GM23338 (cell line): Measurements from ENCODE around the gene BICDL1. TPM values are rescaled to one million over a fixed set of nuclear protein-coding genes. Genes with fewer than 3 reads are reported as not detected.

Experiments
- ATAC-seq: fragments of 200-7000 bp; cut with Tn5 transposase; 3 replicates; pipeline ENCODE4 v1.9.1; 2020
- DNase-seq: peaks from one replicate; pipeline ENCODE4 v3.0.0-alpha.2; 2015; ENCODE audit warnings: low spot score
- H2AFZ ChIP-seq: fragments of 200-600 bp; sonication (generic); 2 replicates; pipeline ENCODE4 v1.8.0; 2016; ENCODE audit warnings: antibody characterized with exemption, mild to moderate bottlenecking, moderate library complexity
- H3F3A ChIP-seq: fragments of 200-600 bp; sonication (generic); replicated peaks from 2 replicates; pipeline ENCODE4 v1.8.0; 2017; ENCODE audit warnings: antibody characterized with exemption, mixed run types, low read depth
- H3K27ac ChIP-seq: fragments of 200-600 bp; sonication (generic); 2 replicates; pipeline ENCODE4 v1.6.1; 2016; ENCODE audit warnings: low read depth
- H3K27me3 ChIP-seq: fragments of 200-600 bp; sonication (generic); 2 replicates; pipeline ENCODE4 v1.8.0; 2016; ENCODE audit warnings: mild to moderate bottlenecking, mixed run types, moderate library complexity; ENCODE audit not compliant: insufficient read depth
- H3K36me3 ChIP-seq: fragments of 200-600 bp; sonication (generic); 2 replicates; pipeline ENCODE4 v1.8.0; 2016; ENCODE audit warnings: mild to moderate bottlenecking; ENCODE audit not compliant: insufficient read depth
- H3K4me1 ChIP-seq: fragments of 200-600 bp; sonication (generic); 2 replicates; pipeline ENCODE4 v1.8.0; 2016; ENCODE audit warnings: mild to moderate bottlenecking, moderate library complexity; ENCODE audit not compliant: insufficient read depth
- H3K4me2 ChIP-seq: fragments of 200-600 bp; sonication (generic); 2 replicates; pipeline ENCODE4 v1.7.1; 2017; ENCODE audit warnings: mixed run types
- H3K4me3 ChIP-seq: fragments of 200-600 bp; sonication (generic); 2 replicates; pipeline ENCODE4 v1.6.1; 2016; ENCODE audit warnings: mixed run types
- H3K79me2 ChIP-seq: fragments of 200-600 bp; sonication (generic); replicated peaks from 2 replicates; pipeline ENCODE4 v1.8.0; 2017; ENCODE audit warnings: mild to moderate bottlenecking; ENCODE audit not compliant: insufficient read depth
- H3K9me2 ChIP-seq: fragments of 200-600 bp; sonication (generic); 2 replicates; pipeline ENCODE4 v1.8.0; 2017; ENCODE audit not compliant: insufficient read depth
- H4K20me1 ChIP-seq: fragments of 200-600 bp; sonication (generic); replicated peaks from 2 replicates; pipeline ENCODE4 v1.8.0; 2017; ENCODE audit warnings: mild to moderate bottlenecking; ENCODE audit not compliant: insufficient read depth
- H3K27ac Mint-ChIP-seq: 2 replicates; pipeline ENCODE4 v1.8.0; 2020; ENCODE audit warnings: inconsistent platforms, mild to moderate bottlenecking, moderate library complexity, mixed read lengths
- H3K27me3 Mint-ChIP-seq: 3 replicates; pipeline ENCODE4 v1.8.0; 2022; ENCODE audit warnings: low read depth, mild to moderate bottlenecking, moderate library complexity, mixed read lengths, inconsistent platforms; ENCODE audit not compliant: insufficient read depth, poor library complexity
- H3K36me3 Mint-ChIP-seq: 3 replicates; pipeline ENCODE4 v1.8.0; 2021; ENCODE audit warnings: low read depth, mild to moderate bottlenecking, inconsistent platforms, moderate library complexity, mixed read lengths
- H3K4me1 Mint-ChIP-seq: 3 replicates; pipeline ENCODE4 v1.8.0; 2020; ENCODE audit warnings: mild to moderate bottlenecking, inconsistent platforms, mixed read lengths
- H3K4me3 Mint-ChIP-seq: 3 replicates; pipeline ENCODE4 v1.8.0; 2021; ENCODE audit warnings: moderate library complexity, mild to moderate bottlenecking, inconsistent platforms, mixed read lengths
- H3K9me3 Mint-ChIP-seq: 3 replicates; pipeline ENCODE4 v1.8.0; 2020; ENCODE audit warnings: moderate library complexity, mild to moderate bottlenecking, inconsistent platforms, mixed read lengths
- CREB1 ChIP-seq: fragments of 250-450 bp; sonication (Bioruptor Pico); IDR thresholded peaks from 2 replicates; pipeline ENCODE4 v1.5.0; 2020; ENCODE audit warnings: low read depth, mild to moderate bottlenecking, moderate library complexity
- CTCF ChIP-seq, 2 experiments: fragments of 200-600 bp in 1 of 2; sonication (generic) in 1 of 2; conservative IDR thresholded peaks; 2 replicates each; pipeline versions ENCODE4 v1.5.1 to v1.6.1; 2016 to 2017; ENCODE audit warnings: antibody characterized with exemption in 2 of 2, low read depth in 2 of 2, mild to moderate bottlenecking in 2 of 2, moderate library complexity in 1 of 2
- EZH2phosphoT487 ChIP-seq: fragments of 200-600 bp; sonication (generic); IDR thresholded peaks from one replicate; pipeline ENCODE4 v1.8.1; 2018; ENCODE audit warnings: antibody characterized with exemption; ENCODE audit not compliant: unreplicated experiment
- NANOG ChIP-seq: IDR thresholded peaks from 2 replicates; pipeline ENCODE4 v1.6.1; 2016; ENCODE audit warnings: antibody characterized with exemption, borderline replicate concordance
- REST ChIP-seq: IDR thresholded peaks from one replicate; pipeline ENCODE4 v1.6.1; 2018; ENCODE audit warnings: antibody characterized with exemption; ENCODE audit not compliant: unreplicated experiment
- ZNF114 ChIP-seq: fragments of 250-450 bp; sonication (Bioruptor Pico); IDR thresholded peaks from 2 replicates; pipeline ENCODE4 v1.5.0; 2020; ENCODE audit warnings: mild to moderate bottlenecking, moderate library complexity
- ZNF331 ChIP-seq: fragments of 250-450 bp; sonication (Bioruptor Pico); IDR thresholded peaks from 2 replicates; pipeline ENCODE4 v1.5.0; 2020; ENCODE audit warnings: low read depth, mild to moderate bottlenecking, moderate library complexity
- ZNF462 ChIP-seq: fragments of 250-450 bp; sonication (Bioruptor Pico); IDR thresholded peaks from 2 replicates; pipeline ENCODE4 v1.5.0; 2020; ENCODE audit warnings: mild to moderate bottlenecking, moderate library complexity
- polyA plus RNA-seq: library from polyadenylated mRNA; unstranded; fragments of >200 nt; fragmentation: Nextera tagmentation; extraction: Ambion mirVana; gene quantifications from 2 replicates; pipeline ENCODE4 v1.2.1, GENCODE V29; 2016
- total RNA-seq: library from RNA; depleted of rRNA; stranded (reverse); fragments of >200 nt; shearing (Covaris generic); gene quantifications from 2 replicates; pipeline ENCODE4 v1.2.3, GENCODE V29; 2014

Gene BICDL1
- total and polyA plus RNA-seq, 2 experiments from 2014 or later = 14.0 to 25.7 TPM

GRCh38 chr12:120006258-120006975 lies 17.4 kb downstream of the BICDL1 start:
- ATAC-seq (no peak), DNase-seq (no peak)
- H3K4me1 ChIP-seq = peaks cover 11% of the 10 kb centered on the region; the same call in 1 of the 2 replicates
- Mint-ChIP-seq H3K27me3 (no peaks in the 10 kb centered on the region), H3K4me3 (no peak overlapping the region), H3K27ac (no peak overlapping the region), H3K9me3 (no peaks in the 10 kb centered on the region), H3K4me1 (peaks cover 14% of the 10 kb centered on the region), H3K36me3 (peaks cover 10% of the 10 kb centered on the region; the same call in 2 of the 3 replicates)
- no peaks in the 10 kb centered on the region; the same call in 1 of the 2 replicates for H4K20me1 ChIP-seq
- no peaks in the 10 kb centered on the region for H3F3A ChIP-seq
- no peak overlapping the region for H3K4me2 ChIP-seq
- TF ChIP-seq CTCF (conservative IDR thresholded peaks at IDR 0.05; ENCODE audit: low read depth in 2 of 2) (no peak), ZNF114 (no peak), REST (no peak), EZH2phosphoT487 (no peak), ZNF331 (CRISPR knock-in tag) (no peak)
- no peaks in the 10 kb centered on the region for H3K36me3 ChIP-seq
- H3K4me3 ChIP-seq = no peak overlapping the region
- no peak overlapping the region for H3K27ac ChIP-seq
- H3K9me2 ChIP-seq = peaks cover 3% of the 10 kb centered on the region; the same call in 1 of the 2 replicates
- H3K79me2 ChIP-seq = no peaks in the 10 kb centered on the region
- H2AFZ ChIP-seq = no peak overlapping the region
- no peaks in the 10 kb centered on the region for H3K27me3 ChIP-seq

GRCh38 chr12:120007272-120007671 lies 18.2 kb downstream of the BICDL1 start:
- H3K36me3 Mint-ChIP-seq = peaks cover 10% of the 10 kb centered on the region; the same call in 2 of the 3 replicates
- Histone ChIP-seq H4K20me1 (no peaks in the 10 kb centered on the region; the same call in 1 of the 2 replicates), H3K9me2 (peaks cover 3% of the 10 kb centered on the region; the same call in 1 of the 2 replicates), H3K27me3 (no peaks in the 10 kb centered on the region), H3K27ac (no peak overlapping the region), H3K4me3 (no peak overlapping the region), H3K4me2 (no peak overlapping the region), H3K36me3 (no peaks in the 10 kb centered on the region), H3F3A (no peaks in the 10 kb centered on the region), H3K4me1 (peaks cover 11% of the 10 kb centered on the region; the same call in 1 of the 2 replicates), H2AFZ (no peak overlapping the region), H3K79me2 (no peaks in the 10 kb centered on the region)
- H3K27ac Mint-ChIP-seq = no peak overlapping the region
- DNase-seq (no peak), ATAC-seq (no peak; the same call in 2 of the 3 replicates)
- H3K9me3 Mint-ChIP-seq = no peaks in the 10 kb centered on the region
- H3K4me3 Mint-ChIP-seq = no peak overlapping the region
- H3K4me1 Mint-ChIP-seq = peaks cover 15% of the 10 kb centered on the region
- H3K27me3 Mint-ChIP-seq = no peaks in the 10 kb centered on the region
- TF ChIP-seq ZNF331 (CRISPR knock-in tag) = no peak
- no peak for TF ChIP-seq ZNF462 (CRISPR knock-in tag)
- no peak for TF ChIP-seq NANOG
- no peak for TF ChIP-seq CREB1
- no peak for TF ChIP-seq ZNF114
